Heart left ventricle (tissue), 16 donors: Measurements from ENCODE around the gene POLR3GL. TPM values are rescaled to one million over a fixed set of nuclear protein-coding genes. Genes with fewer than 3 reads are reported as not detected.

Source experiments
- ATAC-seq, 4 donors: fragments of 200-7000 bp; cut with Tn5 transposase; one replicate each; pipeline ENCODE4 v1.9.1; 2020 to 2022; ENCODE audit warnings: moderate library complexity in 4 of 4, mild to moderate bottlenecking in 3 of 4, moderate number of reproducible peaks in 1 of 4
- DNase-seq, 5 donors: peaks; one replicate each; pipeline ENCODE4 v3.0.0-alpha.2; 2020
- H3K27ac ChIP-seq, 12 donors: fragments of 200-600 bp; sonication (generic) in 4 of 12; one replicate each; pipeline versions ENCODE4 v1.5.0 to v1.8.0; 2016 to 2022; ENCODE audit warnings: mild to moderate bottlenecking in 2 of 12
- H3K27me3 ChIP-seq, 9 donors: fragments of 200-600 bp; sonication (generic) in 2 of 9; one replicate each; pipeline versions ENCODE4 v1.5.1 to v1.8.0; 2016 to 2022; ENCODE audit warnings: mild to moderate bottlenecking in 3 of 9
- H3K36me3 ChIP-seq, 9 donors: fragments of 200-600 bp; sonication (generic) in 2 of 9; one replicate each; pipeline versions ENCODE4 v1.5.0 to v1.8.0; 2018 to 2022; ENCODE audit warnings: mild to moderate bottlenecking in 2 of 9
- H3K4me1 ChIP-seq, 12 donors: fragments of 200-600 bp; sonication (generic) in 4 of 12; one replicate each; pipeline versions ENCODE4 v1.5.0 to v1.8.0; 2016 to 2022; ENCODE audit warnings: mild to moderate bottlenecking in 3 of 12
- H3K4me3 ChIP-seq, 12 donors: fragments of 200-600 bp; sonication (generic) in 4 of 12; one replicate each; pipeline versions ENCODE4 v1.5.0 to v1.8.0; 2017 to 2022; ENCODE audit warnings: mild to moderate bottlenecking in 9 of 12, moderate library complexity in 4 of 12
- H3K9me3 ChIP-seq, 12 donors: fragments of 200-600 bp; sonication (generic) in 4 of 12; one replicate each; pipeline versions ENCODE4 v1.5.0 to v1.8.0; 2016 to 2022; ENCODE audit warnings: mild to moderate bottlenecking in 1 of 12
- CTCF ChIP-seq, 12 donors: fragments of 200-600 bp; sonication (generic) in 4 of 12; IDR thresholded peaks; one replicate each; pipeline versions ENCODE4 v1.5.0 to v1.8.0; 2018 to 2022; ENCODE audit warnings: antibody characterized with exemption in 12 of 12, mild to moderate bottlenecking in 5 of 12
- POLR2A ChIP-seq, 2 donors: fragments of 450-650 bp; IDR thresholded peaks; one replicate each; pipeline ENCODE4 v1.6.1; 2017; ENCODE audit warnings: antibody characterized with exemption in 2 of 2, mild to moderate bottlenecking in 2 of 2, moderate library complexity in 2 of 2
- WGBS, 4 donors: extraction: QIAGEN DNeasy Blood & Tissue Kit in 2 of 4; methylation state at CpG; one replicate each; pipeline versions ENCODE4 v1.1.5 to v1.1.7; 2013 to 2018; 5-methylcytosine and 5-hydroxymethylcytosine counted together
- intact Hi-C, 10 donors: fragments of 100-400 bp; cut with DNase I; formaldehyde crosslinking; loops; one replicate each; pipeline versions ENCODE4 v1.11.1 to v1.14.2; 2022
- polyA plus RNA-seq, 2 donors: library from polyadenylated mRNA; stranded (reverse); fragments of 200-250 nt; gene quantifications; one replicate each; pipeline ENCODE4 v1.2.3, GENCODE V29; 2013
- total RNA-seq, 9 donors: library from RNA; depleted of rRNA in 2 of 9; stranded (reverse); fragments of >200 nt in 2 of 9; fragmentation: NEBNext Ultra II Directional in 3 of 9; extraction: Animal tissue kit (Norgen Biotek cat#: 25700) in 3 of 9; gene quantifications; one replicate each; pipeline versions ENCODE4 v1.1.0 to v1.2.4, GENCODE V29; 2016 to 2023
- donor health status: ischemic (EF 13 %, LVEDD 7.1; RV severe dilation, severe dysfunction).
- donor health status: healthy with polysubstance abuse.
- donor health status: DM: no; HTN: yes; CAD: no.
- donor health status: DM: no; HTN: no; CAD: no.
- donor health status: ischemic (EF 25% LVEDD 6.9; RV normal size, moderate dysfunction).
- donor health status: ischemic (EF 25% LVEDD 5.7; RV mildly dilated, moderate dysfunction).
- donor health status: healthy.
- donor health status: DM: yes; HTN: yes; CAD: no.
- donor health status: ischemic (EF 35%, LVEDD 5.7; RV mildly dilated, moderate dysfunction).
- donor health status: nonischemic (EF 11% LVEDD 7.7; RV severe dilation, severe dysfunction).
- donor health status: DM: yes; HTN: yes; CAD: no.
- donor health status: PGD.
- donor health status: ischemic (EF 29% LVEDD 5.4; RV normal size, mild dysfunction).
- donor health status: nonischemic (EF 23%, LVEDD 6.1; RV moderate dilation, normal function).

The POLR3GL gene
- total and polyA plus RNA-seq, 11 donors, result 30.2 to 69.4 (median 36.4) TPM

- intact Hi-C loops, result no loop called here
- peak overlapping the region; percentile 59 to 94 (median 82) for H3K4me3 ChIP-seq
- no peak for TF ChIP-seq CTCF (IDR thresholded peaks at IDR 0.05)
- peak in 1 of 2 donors; percentile 4 for TF ChIP-seq POLR2A (IDR thresholded peaks at IDR 0.05)
- peaks cover 2 to 58% (median 33%) of the 10 kb centered on the region in 12 donors for H3K4me1 ChIP-seq
- DNase-seq (no peak), ATAC-seq (no peak)
- no peaks in the 10 kb centered on the region for H3K27me3 ChIP-seq
- peaks cover 10 to 40% (median 37%) of the 10 kb centered on the region in 9 donors for H3K36me3 ChIP-seq
- no peaks in the 10 kb centered on the region for H3K9me3 ChIP-seq
- H3K27ac ChIP-seq, result peak overlapping the region; percentile 94 to 100 (median 97)
- 4 to 13% (median 10%) methylated on average over 6 of the region's 6 CpGs for WGBS, 4 donors
Measured at GRCh38 chr1:145993618-145994390, 29.3 kb downstream of the POLR3GL start.

- peak in 2 of 5 donors; percentile 48 to 49 for DNase-seq
- 0 to 5% (median 3%) methylated on average over 10 of the region's 10 CpGs for WGBS, 4 donors
Measured at GRCh38 chr1:145994391-145995120, 30.1 kb downstream of the POLR3GL start.

DNA sequence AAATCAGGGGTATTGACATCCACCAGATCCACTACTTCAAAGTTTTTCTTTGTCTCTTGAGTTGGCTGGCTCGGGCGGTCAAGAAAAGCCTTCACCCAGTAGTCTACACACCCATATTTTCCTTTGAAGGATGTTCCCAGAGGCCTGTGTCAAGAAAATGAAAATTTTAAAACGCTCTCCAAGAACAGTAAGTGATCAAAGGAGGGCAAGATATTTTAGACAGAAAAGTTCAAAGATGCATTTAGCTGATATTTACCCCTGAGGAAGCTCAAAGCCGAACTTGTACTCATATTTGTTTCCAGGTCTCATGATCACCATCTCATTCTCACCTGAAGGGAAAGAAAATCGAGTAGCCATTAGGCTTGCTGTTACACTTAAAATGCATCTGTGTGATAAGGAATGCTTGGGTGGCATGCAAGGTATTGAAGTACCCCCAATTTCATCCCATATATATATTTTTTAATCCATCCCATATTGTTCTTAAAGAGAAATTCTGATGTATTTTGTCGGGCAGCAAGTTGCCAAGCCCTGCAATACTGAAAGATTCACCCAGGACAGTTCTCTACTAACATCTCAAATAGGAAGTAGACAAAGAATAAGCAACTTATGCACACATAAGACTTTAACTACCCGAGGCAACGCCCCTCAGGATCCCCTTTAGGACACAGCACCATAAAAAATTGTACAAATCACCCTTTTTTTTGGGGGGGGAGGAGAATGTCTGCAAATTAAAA is 30.8 kb downstream of the POLR3GL start:
- DNase-seq (no peak), ATAC-seq (no peak)
- H3K4me3 ChIP-seq, result peak overlapping the region; percentile 59 to 94 (median 82)
- H3K4me1 ChIP-seq, result peaks cover 3 to 65% (median 43%) of the 10 kb centered on the region in 12 donors
- peak overlapping the region; percentile 94 to 100 (median 97) for H3K27ac ChIP-seq
- TF ChIP-seq POLR2A (IDR thresholded peaks at IDR 0.05), result no peak
- no peak for TF ChIP-seq CTCF (IDR thresholded peaks at IDR 0.05)
- 0 to 1% (median 1%) methylated on average over 8 of the region's 8 CpGs for WGBS, 4 donors
- no peaks in the 10 kb centered on the region for H3K27me3 ChIP-seq
- H3K36me3 ChIP-seq, result peaks cover 10 to 40% (median 37%) of the 10 kb centered on the region in 9 donors
- intact Hi-C loops, result loop anchor here in 1 of 10 donors (5.0 kb wide), 1 partner anchor 33 kb away; the partner anchor contains the start of genes ANKRD34A and POLR3GL
- no peaks in the 10 kb centered on the region for H3K9me3 ChIP-seq

More at GRCh38 chr1:145994391-145995120, 30.1 kb downstream of the POLR3GL start:
- no peaks in the 10 kb centered on the region for H3K27me3 ChIP-seq
- ATAC-seq, result no peak
- peaks cover 10 to 40% (median 37%) of the 10 kb centered on the region in 9 donors for H3K36me3 ChIP-seq
- H3K27ac ChIP-seq, result peak overlapping the region; percentile 94 to 100 (median 97)
- H3K9me3 ChIP-seq, result no peaks in the 10 kb centered on the region
- peaks cover 3 to 58% (median 38%) of the 10 kb centered on the region in 12 donors for H3K4me1 ChIP-seq
- H3K4me3 ChIP-seq, result peak overlapping the region; percentile 59 to 94 (median 82)
- TF ChIP-seq POLR2A (IDR thresholded peaks at IDR 0.05), result peak in 1 of 2 donors; percentile 39
- TF ChIP-seq CTCF (IDR thresholded peaks at IDR 0.05), result no peak
- intact Hi-C loops, result loop anchor here in 1 of 10 donors (5.0 kb wide), 1 partner anchor 32 kb away; the partner anchor contains the start of genes ANKRD34A and POLR3GL
